Skeletal muscle tissue (tissue), 4 donors: ENCODE measurements around the gene NKPD1. TPM values are rescaled to one million over a fixed set of nuclear protein-coding genes. Genes with fewer than 3 reads are reported as not detected.

Experiments used
- H3K27ac ChIP-seq: one replicate; pipeline ENCODE4 v1.7.0; 2013; ENCODE audit warnings: mild to moderate bottlenecking, low read depth, low read length, inconsistent platforms
- H3K27me3 ChIP-seq, 3 donors: one replicate each; pipeline ENCODE4 v1.7.0; 2013; ENCODE audit warnings: low read length in 3 of 3; ENCODE audit not compliant: control insufficient read depth in 3 of 3, insufficient read depth in 3 of 3
- H3K36me3 ChIP-seq, 3 donors: one replicate each; pipeline ENCODE4 v1.7.0; 2013; ENCODE audit warnings: low read length in 3 of 3; ENCODE audit not compliant: control insufficient read depth in 3 of 3, insufficient read depth in 3 of 3
- H3K4me1 ChIP-seq, 3 donors: one replicate each; pipeline ENCODE4 v1.7.0; 2013; ENCODE audit warnings: low read length in 3 of 3, mild to moderate bottlenecking in 3 of 3; ENCODE audit not compliant: control insufficient read depth in 3 of 3, insufficient read depth in 3 of 3
- H3K4me3 ChIP-seq, 3 donors: one replicate each; pipeline ENCODE4 v1.7.0; 2013; ENCODE audit warnings: low read length in 3 of 3
- H3K9ac ChIP-seq, 3 donors: one replicate each; pipeline ENCODE4 v1.7.0; 2013; ENCODE audit warnings: low read length in 3 of 3, mild to moderate bottlenecking in 3 of 3, moderate library complexity in 2 of 3, low read depth in 1 of 3
- H3K9me3 ChIP-seq, 3 donors: one replicate each; pipeline ENCODE4 v1.7.0; 2013; ENCODE audit warnings: low read length in 3 of 3; ENCODE audit not compliant: control insufficient read depth in 3 of 3
- total RNA-seq: library from RNA; depleted of rRNA; stranded (reverse); fragments of >200 nt; gene quantifications from one replicate; pipeline ENCODE4 v1.2.3, GENCODE V29; 2014
- donor health status: Osteomylitis.

NKPD1 gene
- total RNA-seq, 1 donor from 2014 or later = not detected

GRCh38 chr19:45156751-45157150 is 4.0 kb downstream of the NKPD1 start:
- peaks cover 56 to 80% (median 70%) of the 10 kb centered on the region in 3 donors for H3K27me3 ChIP-seq
- no peak overlapping the region for H3K9ac ChIP-seq
- no peaks in the 10 kb centered on the region for H3K9me3 ChIP-seq
- no peak overlapping the region for H3K27ac ChIP-seq
- H3K4me3 ChIP-seq = no peak overlapping the region
- no peaks in the 10 kb centered on the region for H3K36me3 ChIP-seq
- H3K4me1 ChIP-seq = peaks cover 15 to 23% (median 23%) of the 10 kb centered on the region in 3 donors

- no peak overlapping the region for H3K27ac ChIP-seq
- H3K4me3 ChIP-seq = no peak overlapping the region
- no peaks in the 10 kb centered on the region for H3K36me3 ChIP-seq
- no peak overlapping the region for H3K9ac ChIP-seq
- peaks cover 56 to 80% (median 70%) of the 10 kb centered on the region in 3 donors for H3K27me3 ChIP-seq
- peaks cover 15 to 24% (median 23%) of the 10 kb centered on the region in 3 donors for H3K4me1 ChIP-seq
- H3K9me3 ChIP-seq = no peaks in the 10 kb centered on the region
Observed at GRCh38 chr19:45156011-45156630, 4.7 kb downstream of the NKPD1 start.

GRCh38 chr19:45154064-45154827 is 6.5 kb downstream of the NKPD1 start:
- no peak overlapping the region for H3K4me3 ChIP-seq
- no peak overlapping the region for H3K27ac ChIP-seq
- H3K27me3 ChIP-seq = peaks cover 46 to 72% (median 66%) of the 10 kb centered on the region in 3 donors
- H3K4me1 ChIP-seq = peaks cover 15 to 26% (median 24%) of the 10 kb centered on the region in 3 donors
- no peak overlapping the region for H3K9ac ChIP-seq
- H3K9me3 ChIP-seq = no peaks in the 10 kb centered on the region
- no peaks in the 10 kb centered on the region for H3K36me3 ChIP-seq

GRCh38 chr19:45153339-45154063 is 7.3 kb downstream of the NKPD1 start:
- Histone ChIP-seq H3K9ac (peak overlapping the region in 2 of 3 donors; percentile 23 to 66), H3K4me1 (peaks cover 15 to 28% (median 24%) of the 10 kb centered on the region in 3 donors), H3K27ac (no peak overlapping the region), H3K36me3 (no peaks in the 10 kb centered on the region), H3K4me3 (peak overlapping the region; percentile 56 to 70 (median 63)), H3K9me3 (no peaks in the 10 kb centered on the region), H3K27me3 (peaks cover 40 to 65% (median 59%) of the 10 kb centered on the region in 3 donors)

- Histone ChIP-seq H3K9ac (peak overlapping the region in 2 of 3 donors; percentile 23 to 66), H3K36me3 (no peaks in the 10 kb centered on the region), H3K4me3 (peak overlapping the region; percentile 56 to 70 (median 63)), H3K9me3 (no peaks in the 10 kb centered on the region), H3K4me1 (peaks cover 15 to 28% (median 24%) of the 10 kb centered on the region in 3 donors), H3K27ac (no peak overlapping the region), H3K27me3 (peaks cover 34 to 57% (median 53%) of the 10 kb centered on the region in 3 donors)
Observed at GRCh38 chr19:45152504-45153338, 8.1 kb downstream of the NKPD1 start.

GRCh38 chr19:45151821-45152503 is 8.8 kb downstream of the NKPD1 start:
- peaks cover 15 to 28% (median 24%) of the 10 kb centered on the region in 3 donors for H3K4me1 ChIP-seq
- H3K36me3 ChIP-seq = no peaks in the 10 kb centered on the region
- H3K9me3 ChIP-seq = no peaks in the 10 kb centered on the region
- H3K27ac ChIP-seq = no peak overlapping the region
- peaks cover 34 to 55% (median 50%) of the 10 kb centered on the region in 3 donors for H3K27me3 ChIP-seq
- H3K9ac ChIP-seq = no peak overlapping the region
- H3K4me3 ChIP-seq = peak overlapping the region; percentile 14 to 70 (median 63)

- Histone ChIP-seq H3K4me3 (no peak overlapping the region), H3K27me3 (peaks cover 34 to 51% (median 45%) of the 10 kb centered on the region in 3 donors)
Observed at GRCh38 chr19:45151320-45151719, 9.5 kb downstream of the NKPD1 start.

GRCh38 chr19:45150751-45151281 is 10.0 kb downstream of the NKPD1 start:
- H3K36me3 ChIP-seq = peaks cover 2 to 5% (median 3%) of the 10 kb centered on the region in 3 donors
- peaks cover 15 to 28% (median 24%) of the 10 kb centered on the region in 3 donors for H3K4me1 ChIP-seq
- peaks cover 34 to 46% (median 45%) of the 10 kb centered on the region in 3 donors for H3K27me3 ChIP-seq
- no peak overlapping the region for H3K27ac ChIP-seq
- no peaks in the 10 kb centered on the region for H3K9me3 ChIP-seq
- peak overlapping the region in 1 of 3 donors; percentile 8 for H3K9ac ChIP-seq
- no peak overlapping the region for H3K4me3 ChIP-seq

More at GRCh38 chr19:45151320-45151719, 9.5 kb downstream of the NKPD1 start:
- Histone ChIP-seq H3K27ac (no peak overlapping the region), H3K4me1 (peaks cover 15 to 28% (median 24%) of the 10 kb centered on the region in 3 donors), H3K9me3 (no peaks in the 10 kb centered on the region), H3K9ac (no peak overlapping the region), H3K36me3 (peaks cover 0 to 3% (median 3%) of the 10 kb centered on the region in 3 donors)
